GM18502 (cell line): Measurements from ENCODE around the gene ATP5PD.
A peak's percentile ranks its signal among the peaks of the same experiment; 100 is the strongest.
"Not testable (repeated sequence)": the region's sequence is repeated elsewhere in the genome, so short reads cannot be mapped to it uniquely, and the experiment has no call there.

Source experiments
- ATAC-seq: cut with Tn5 transposase; IDR thresholded peaks from one replicate; pipeline ENCODE4 v1.9.1; 2021; ENCODE audit warnings: mild to moderate bottlenecking; ENCODE audit not compliant: unreplicated experiment, poor library complexity

The ATP5PD gene

GRCh38 chr17:75077496-75078283 lies 30.9 kb upstream of the ATP5PD start:
- ATAC-seq: peak; percentile 56

- no peak for ATAC-seq
These were observed 30.3 kb upstream of the ATP5PD start for GRCh38 chr17:75077072-75077495.

DNA sequence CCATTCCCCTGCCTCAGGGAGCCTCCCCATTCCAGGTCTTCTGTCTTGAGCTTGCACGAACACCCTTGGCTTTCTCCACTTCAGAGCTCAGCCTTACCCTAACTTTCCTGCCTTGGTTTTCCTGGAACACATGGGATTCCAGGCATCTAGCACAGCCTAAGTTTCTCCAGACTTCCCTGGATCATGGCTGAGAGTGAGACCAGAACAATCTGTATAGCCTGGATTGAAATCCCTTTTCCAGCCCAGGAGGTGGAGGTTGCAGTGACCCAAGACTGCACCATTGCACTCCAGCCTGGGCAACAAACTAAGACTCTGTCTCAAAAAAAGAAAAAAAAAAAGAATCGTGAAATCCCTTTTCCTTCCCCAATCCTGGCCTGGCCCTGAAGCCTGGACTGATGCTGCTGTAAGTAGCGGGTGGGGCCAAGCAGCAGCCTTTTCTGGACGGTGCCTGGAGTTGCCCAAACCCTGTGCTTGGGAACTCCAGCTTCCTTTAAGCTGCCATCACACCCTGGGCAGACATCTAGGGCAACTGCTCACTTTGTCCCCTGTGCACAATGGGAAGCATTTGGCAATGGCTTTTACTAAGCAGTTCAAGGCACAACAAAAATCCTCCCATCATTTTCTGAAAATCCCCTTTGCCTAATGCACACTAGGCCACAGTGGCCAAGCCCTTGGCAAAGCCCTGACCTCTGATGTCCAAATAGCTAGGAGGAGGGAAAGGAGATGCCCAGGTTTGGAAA lies 29.0 kb upstream of the ATP5PD start:
- no peak for ATAC-seq

DNA sequence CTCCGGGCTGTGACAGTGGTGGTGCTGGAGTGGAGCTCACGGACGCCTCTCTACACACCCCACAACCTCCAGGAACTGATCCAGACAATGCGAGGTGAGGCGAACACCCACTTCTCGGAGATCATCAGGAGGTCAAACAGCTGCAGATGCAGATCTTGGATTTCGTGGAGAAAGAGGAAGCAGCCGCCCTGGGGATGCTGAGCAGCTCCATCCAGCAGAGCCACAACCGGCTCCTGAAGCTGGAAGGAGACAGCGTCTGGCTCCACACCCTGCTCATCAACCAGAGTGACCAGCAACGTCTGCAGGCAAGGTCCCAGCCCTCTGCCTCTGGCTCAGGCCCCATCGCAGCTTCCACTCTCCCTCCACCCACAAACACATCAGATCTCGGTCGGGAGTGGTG lies 27.8 kb upstream of the ATP5PD start:
- ATAC-seq: no peak

DNA sequence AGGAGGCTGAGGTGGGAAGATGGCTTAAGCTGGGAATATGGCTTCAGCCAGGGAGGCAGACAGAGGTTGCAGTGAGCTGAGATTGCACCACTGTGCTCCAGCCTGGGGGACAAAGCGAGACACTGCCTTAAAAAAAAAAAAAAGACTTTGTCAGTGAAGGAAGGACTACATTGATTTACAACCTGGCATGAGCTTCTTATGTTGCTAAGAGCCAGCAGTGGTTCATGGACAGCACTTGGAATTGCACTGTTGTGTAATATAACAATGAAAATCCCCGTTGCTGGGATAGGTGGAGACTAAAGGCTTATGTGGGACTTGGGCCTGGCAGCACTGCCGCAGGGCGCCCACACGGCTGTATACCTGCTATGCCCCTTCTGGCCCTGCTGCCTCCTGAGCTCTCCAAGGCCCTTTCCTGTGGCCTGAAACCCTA lies 26.9 kb upstream of the ATP5PD start:
- no peak for ATAC-seq

DNA sequence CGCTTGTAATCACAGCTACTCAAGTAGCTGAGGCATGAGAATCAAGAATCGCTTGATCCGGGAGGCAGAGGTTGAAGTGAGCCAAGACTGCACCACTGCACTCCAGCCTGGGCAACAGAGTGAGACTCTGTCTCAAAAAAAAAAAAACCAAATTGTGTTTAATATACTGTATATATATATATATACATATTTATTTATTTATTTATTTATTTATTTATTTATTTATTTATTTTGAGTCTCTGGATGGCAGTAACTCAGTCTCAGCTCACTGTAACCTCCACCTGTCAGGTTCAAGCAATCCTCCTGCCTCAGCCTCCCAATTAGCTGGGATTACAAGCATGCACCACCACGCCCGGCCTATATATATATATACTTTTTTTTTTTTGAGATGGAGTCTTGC lies 26.1 kb upstream of the ATP5PD start:
- not testable (repeated sequence) for ATAC-seq

DNA sequence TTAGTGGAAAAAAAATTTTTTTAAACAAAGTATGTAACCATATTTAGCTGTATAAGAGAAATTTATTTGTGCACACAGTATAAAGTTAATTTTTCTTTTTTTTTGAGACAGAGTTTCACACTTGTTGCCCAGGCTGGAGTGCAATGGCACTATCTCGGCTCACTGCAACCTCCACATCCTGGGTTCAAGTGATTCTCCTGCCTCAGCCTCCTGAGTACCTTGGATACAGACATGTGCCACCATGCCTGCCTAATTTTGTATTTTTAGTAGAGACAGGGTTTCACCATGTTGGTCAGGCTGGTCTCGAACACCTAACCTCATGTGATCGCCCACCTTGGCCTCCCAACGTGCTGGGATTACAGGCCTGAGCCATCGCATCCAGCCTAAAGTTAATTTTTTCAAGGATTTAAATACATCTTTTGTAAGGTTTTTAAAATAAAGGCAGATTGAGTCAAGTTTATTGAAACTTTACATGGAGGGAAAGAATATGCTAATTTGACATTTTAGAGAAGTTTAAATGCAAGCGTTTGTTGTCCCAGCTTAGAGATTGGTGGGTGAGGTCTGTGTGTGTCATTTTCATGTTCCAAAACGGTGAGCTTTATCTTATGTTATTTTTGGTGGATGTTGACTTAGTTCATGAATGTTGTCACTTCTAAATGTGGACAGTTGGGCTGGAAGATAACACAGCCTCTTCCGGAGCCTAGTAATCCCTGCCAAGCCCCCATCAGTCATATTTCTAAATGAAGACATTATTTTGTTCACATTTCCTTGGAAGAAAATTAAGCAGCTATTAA lies 24.9 kb upstream of the ATP5PD start:
- ATAC-seq: not testable (repeated sequence)

- ATAC-seq: no peak
These were observed 23.0 kb upstream of the ATP5PD start for GRCh38 chr17:75069783-75070182.

- ATAC-seq: no peak
These were observed 22.0 kb upstream of the ATP5PD start for GRCh38 chr17:75068750-75069149.

- ATAC-seq: no peak
These were observed 21.1 kb upstream of the ATP5PD start for GRCh38 chr17:75067856-75068255.

DNA sequence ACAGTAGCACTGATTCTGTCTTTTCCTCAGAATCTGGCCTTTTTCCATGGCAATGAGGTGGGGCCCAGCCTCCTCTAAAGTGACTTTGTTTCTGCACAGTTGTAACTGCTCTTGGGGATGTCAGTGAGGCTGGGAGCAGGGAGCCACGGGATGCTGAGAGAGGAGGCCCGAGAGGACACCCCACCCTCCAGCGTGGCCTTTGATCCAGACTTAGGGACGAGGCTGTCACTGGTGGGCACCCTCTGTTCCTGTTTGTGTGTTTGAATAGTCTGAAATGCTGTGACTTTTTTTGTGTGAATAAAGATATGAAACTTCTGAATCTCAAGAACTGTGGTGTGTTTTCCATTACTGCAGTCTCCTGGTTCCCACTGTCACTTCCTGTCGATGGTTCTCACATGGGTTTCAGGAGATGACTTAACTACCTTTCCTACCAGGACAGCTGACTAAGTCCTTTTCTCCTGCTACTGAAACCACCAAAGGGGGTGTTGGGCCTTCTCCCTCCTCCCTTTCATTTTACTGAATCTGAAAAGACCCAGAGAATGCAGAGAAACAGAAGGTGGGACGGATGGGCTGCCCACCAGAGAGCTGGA lies 18.9 kb upstream of the ATP5PD start:
- ATAC-seq: no peak

GRCh38 chr17:75064867-75065561 lies 18.2 kb upstream of the ATP5PD start:
- ATAC-seq: no peak

GRCh38 chr17:75064460-75064859 lies 17.7 kb upstream of the ATP5PD start:
- ATAC-seq: no peak

DNA sequence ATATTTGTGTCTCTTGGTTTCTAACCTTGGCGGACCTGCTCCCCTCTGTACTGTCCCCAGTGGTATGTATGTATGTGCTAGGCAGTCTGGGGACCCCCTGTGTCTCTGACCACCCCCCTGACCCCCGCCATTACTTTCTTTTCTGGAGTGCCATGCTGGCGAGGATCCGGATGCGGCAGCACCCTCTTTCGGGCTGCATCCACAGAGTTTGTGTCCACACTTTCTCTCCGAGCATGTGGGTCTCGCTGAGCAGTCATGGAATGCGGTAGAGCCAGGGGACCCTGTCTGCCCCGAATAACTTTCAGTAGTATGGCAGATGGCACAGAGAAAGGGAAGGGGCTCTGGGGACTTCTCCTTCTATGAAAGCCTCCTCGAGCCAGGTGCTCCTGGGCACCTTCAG lies 17.3 kb upstream of the ATP5PD start:
- no peak for ATAC-seq

GRCh38 chr17:75063626-75064025 lies 16.9 kb upstream of the ATP5PD start:
- ATAC-seq: no peak

DNA sequence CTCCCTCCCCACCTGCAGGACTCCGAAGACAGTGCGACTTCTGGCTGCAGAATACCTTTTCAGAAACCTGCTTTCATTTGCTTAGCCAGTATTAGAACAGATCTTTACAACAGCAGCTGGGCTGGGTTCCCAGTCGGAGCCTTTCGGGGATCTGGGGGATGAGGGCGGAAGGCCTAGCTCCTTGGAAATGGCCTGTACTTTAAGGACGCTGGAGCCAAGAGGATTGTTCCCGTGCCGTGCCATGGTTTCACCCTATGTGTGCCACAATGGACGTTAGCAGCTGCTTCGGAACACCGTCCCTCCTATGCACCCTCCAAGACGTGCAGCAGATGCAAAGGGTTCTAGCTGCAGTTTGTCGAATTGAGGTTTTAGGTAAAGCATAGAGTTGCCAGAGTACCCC lies 16.4 kb upstream of the ATP5PD start:
- no peak for ATAC-seq

DNA sequence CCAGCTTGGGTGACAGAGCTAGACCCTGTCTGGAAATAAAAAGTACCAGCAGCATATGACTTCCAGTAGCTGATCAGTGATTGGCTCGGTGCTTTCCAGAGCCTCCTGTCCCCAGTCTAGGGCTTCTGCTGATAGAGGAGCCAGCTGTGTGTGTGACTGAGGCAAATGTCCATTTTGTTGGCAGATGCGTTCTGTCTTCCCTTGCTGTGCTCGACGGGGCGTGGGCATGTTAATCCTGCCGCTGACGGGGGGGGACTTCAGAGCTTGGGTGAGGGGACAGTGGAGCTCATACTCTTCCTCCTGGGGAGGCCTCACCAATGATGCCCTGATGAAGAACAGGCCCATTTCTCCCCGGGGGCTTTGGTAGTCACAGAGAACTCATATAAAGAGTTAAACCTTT lies 14.8 kb upstream of the ATP5PD start:
- no peak for ATAC-seq

- ATAC-seq: no peak
These were observed 14.3 kb upstream of the ATP5PD start for GRCh38 chr17:75061055-75061438.

DNA sequence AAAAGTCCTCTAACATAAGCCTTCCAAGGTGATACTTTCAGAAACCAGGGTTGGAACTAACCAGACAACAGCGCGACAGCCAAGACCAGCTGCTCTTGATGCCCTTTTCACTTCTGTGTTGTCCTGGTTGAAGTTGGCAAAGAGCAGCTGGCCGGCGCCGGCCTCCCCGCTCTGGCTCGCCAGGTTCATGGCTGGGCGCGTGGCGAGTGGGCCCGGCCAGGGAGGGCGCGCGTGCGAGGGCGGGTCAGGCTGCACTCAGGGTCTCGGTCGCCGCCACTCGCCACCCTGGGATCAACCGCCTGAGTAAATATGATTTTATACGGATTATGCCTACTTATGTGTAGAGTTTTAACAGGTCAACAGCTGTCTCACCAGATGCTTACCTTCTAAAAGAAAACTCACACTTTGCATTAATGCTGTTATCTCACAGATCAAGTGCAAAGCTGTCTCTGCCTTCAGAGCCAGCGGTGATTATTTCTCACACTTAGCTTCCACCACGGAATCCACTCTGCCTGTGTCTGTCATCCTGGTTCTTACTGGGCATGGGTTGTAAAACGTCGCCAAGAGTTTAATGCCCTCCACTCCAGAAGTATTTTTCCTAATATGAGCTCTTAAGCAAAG lies 13.8 kb upstream of the ATP5PD start:
- ATAC-seq: no peak
